ENCODE measurements around the gene TMPRSS5.
"Not testable (repeated sequence)": the region's sequence is repeated elsewhere in the genome, so short reads cannot be mapped to it uniquely, and the experiment has no call there.

TMPRSS5 gene

GRCh38 chr11:113695207-113695606 lies 10.9 kb downstream of the TMPRSS5 start:
- DNase-seq, result no peak

GRCh38 chr11:113694390-113694789 lies 11.7 kb downstream of the TMPRSS5 start:
- no peak for DNase-seq

- no peak for DNase-seq
These were observed 13.1 kb downstream of the TMPRSS5 start for GRCh38 chr11:113693030-113693429.

DNA sequence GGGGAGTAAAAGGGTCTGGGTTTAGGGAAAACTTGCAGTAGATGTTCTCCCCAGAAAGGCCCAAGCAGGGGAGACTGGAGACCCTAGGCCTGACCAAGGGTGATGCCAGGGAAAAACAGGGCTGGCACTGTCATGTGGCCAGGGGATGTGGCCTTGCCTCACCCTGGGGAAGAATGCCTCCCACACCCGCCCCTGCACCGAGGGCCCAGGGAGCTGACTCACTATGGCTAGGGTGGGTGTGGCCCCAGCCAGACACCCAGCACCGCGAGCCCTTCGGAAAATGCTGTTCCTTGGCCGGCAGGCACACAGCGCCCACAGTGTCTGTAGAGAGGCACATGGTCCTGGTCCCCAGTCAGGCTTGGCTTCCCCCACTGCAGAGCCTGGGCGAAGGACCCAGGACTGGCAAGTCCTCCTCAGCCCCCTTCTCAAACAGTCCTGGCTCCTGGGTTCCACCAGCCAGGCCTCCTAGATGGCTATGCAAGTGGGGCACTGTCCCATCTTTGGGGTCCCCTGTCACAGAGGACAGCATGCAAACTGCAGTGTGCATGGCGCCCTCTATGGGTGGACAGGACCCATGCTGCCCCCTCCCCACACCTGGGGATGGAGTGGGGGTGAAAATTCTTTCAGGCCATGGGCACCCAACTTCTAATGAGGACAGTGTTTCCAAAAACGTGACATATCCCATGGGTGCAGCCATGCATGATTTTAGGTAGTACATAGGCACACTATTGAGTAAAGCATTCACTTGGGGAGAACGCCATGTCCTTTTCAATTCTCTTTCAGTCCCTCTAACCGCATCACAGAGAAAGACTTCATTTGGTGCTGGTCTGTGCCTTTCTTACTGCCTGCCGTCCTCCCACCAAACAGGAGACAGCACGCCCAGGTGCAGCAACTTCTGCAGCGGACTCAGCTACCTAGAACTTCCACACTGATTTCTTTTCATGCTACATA lies 15.2 kb downstream of the TMPRSS5 start:
- DNase-seq, result no peak

- no peak for DNase-seq
These were observed 16.1 kb downstream of the TMPRSS5 start for GRCh38 chr11:113689768-113690618.

DNA sequence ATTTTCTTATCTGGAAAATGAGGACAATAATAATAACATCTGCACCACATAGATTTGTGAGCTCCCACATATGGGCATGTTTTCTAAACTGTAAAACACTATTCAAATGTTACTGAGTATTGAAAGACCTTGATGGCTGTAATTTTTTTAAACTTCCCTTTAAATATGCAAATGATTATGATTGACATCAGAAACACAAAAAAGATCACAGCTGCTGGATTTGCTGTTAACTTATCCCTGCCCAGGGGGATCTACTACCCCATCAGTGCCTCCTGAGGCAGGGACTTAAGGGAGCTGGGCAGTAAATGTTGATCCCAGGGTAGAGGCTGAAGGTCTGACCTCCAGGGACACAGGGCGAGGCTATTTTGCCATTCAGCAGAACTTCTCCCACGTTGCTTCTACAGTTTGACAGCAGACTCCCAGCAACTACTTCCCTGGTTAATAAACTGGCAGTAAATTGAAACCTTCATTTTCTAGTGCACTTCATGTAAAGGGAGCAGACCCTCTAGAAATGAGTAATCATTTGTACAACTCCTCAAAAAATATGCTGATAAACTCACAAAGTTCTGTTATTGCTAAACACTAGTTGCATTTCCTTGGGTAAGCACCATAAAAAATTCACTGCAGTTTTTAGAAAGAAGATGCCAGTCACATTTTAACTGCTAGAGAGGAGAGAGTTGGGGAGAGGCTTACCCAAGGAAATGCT lies 20.3 kb downstream of the TMPRSS5 start:
- no peak for DNase-seq

DNA sequence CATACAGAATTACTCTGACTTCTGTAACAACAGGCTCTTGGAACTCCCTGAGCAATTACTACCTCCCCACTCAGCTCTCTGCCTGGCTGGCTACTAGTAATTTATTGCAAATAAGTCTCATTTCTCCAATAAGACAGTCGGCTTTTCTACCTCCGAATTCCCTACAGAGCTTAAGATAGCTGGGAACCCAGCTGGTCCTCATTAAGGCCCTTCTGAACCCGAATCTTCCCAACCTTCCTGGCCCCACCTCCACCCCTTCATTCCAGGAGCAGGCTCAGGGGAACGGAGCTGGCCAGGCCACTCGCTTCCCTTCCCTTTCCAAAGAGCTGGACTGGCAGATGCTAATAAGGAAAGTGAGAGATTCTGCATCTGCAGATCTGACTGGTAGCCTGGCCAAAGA lies 21.6 kb downstream of the TMPRSS5 start:
- no peak for DNase-seq

DNA sequence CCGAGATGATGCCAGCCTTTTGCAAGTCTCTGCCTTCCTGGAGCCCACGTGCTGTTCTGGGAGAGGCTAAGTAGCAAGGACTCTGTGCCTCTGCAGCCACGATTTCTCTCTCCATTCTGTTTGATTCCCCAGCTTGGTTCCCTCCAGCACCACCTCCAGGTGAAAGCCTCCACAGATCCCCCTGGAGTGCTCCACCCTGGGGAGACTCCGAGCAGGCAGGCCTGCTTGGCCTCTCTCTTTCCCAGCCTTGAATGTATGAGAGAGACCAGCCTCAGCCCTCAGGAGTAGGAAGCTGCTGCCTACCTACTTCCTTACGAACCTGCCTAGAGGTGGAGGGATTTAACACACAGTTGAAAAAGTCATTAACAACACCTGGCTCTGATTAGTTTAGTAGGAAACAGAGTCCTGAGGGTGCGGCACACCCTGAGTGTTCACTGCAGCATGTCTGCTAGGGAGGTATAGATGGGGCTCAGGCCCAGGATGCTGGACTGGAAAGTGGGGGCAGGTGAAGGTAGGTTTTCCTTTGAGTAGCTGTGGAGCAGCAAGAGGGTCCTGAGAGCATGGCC lies 22.5 kb downstream of the TMPRSS5 start:
- no peak for DNase-seq

GRCh38 chr11:113681711-113682413 lies 24.2 kb downstream of the TMPRSS5 start:
- DNase-seq, result no peak

- no peak for DNase-seq
These were observed 24.8 kb downstream of the TMPRSS5 start for GRCh38 chr11:113681282-113681681.

DNA sequence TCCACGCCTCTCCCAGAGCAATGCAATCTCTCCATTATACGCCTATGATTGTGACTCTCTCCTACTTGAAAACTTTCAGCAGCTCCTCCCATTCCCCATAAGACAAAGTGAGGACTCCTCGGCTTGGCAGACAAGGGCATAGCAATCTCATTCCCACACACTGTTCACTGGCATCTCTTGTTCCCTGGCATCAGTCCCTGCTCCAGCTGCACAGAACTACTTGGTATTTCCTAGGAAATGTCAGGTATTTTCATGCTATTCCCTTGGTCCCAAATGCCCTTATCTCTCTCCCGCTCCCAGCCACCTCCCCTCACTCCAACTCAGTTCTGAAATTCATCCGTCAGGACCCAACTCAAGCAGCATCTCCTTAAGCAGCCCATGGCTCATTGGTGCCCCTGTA lies 28.4 kb downstream of the TMPRSS5 start:
- no peak for DNase-seq

DNA sequence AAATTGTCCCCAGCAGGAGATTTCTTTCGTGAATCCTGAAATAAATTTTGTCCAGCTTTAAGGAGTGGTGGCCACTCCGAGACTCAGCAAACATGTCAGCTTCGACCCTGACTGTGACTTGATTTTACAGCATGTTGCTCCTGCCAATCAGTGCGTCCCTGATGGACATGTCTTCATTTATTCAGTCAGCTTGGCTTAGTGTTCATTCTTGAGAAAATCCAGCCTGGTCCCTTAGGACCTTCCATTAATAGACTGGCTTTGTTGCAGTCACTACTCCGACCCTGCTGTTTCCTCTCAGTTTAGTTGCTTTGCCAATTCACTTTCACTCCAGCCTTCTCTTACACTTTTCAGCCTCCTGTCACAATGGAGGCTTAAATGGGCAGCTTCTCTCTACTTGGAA lies 30.5 kb downstream of the TMPRSS5 start:
- DNase-seq, result no peak

GRCh38 chr11:113675003-113675561 lies 31.0 kb downstream of the TMPRSS5 start:
- DNase-seq, result no peak

DNA sequence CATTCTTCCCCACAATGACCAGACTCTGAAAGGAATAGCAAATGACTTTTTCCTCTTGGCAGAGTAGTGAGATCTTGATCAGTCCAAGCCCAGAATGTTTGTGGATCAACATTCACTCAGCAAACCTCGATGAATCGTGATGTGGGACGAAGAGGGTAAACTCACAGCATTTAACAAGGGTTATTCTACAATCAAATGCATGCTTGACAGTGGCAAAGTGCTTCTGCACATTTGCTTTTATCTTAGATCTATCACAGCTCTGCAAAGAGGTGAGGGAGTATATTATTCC lies 31.8 kb downstream of the TMPRSS5 start:
- no peak for DNase-seq

DNA sequence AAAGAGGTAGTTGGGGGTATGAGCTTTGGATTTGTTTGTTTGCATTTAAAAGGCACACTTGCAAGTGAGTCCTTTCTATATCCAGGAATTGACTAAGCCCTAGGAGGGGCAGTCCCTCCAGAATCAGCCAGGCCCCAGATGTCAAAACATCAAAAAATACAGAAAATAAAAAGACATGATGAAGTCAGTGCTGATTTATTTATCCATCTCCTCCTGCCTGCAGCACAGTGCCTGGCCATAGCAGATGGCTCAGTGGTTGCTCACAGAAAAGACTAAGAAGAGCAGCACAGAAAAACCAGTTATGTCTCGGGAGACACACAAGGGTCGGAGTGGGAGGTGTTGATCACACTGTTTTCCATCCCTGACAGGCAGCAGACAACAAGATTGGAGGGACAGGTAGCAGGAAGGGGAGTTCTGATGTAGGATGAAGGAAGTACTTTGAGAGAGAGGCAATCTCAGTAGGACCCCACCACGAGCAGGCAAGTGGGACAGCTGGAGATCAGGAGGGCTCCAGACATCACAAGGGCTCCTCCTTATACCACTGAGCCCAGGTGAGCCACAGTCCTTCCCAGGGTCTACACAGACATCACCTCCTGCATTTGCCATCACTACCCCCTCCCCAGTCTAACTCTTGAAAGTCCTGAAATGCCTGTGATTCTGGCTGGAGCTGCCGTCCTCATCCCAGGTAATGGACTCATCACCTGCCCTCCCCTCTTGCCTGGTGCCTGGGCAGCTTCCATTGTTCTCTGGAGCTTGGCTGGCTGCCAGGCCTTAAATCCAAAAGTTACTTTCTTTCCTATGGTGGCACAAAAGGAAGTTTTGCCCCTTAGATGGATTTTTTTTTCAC lies 32.3 kb downstream of the TMPRSS5 start:
- DNase-seq, result no peak

DNA sequence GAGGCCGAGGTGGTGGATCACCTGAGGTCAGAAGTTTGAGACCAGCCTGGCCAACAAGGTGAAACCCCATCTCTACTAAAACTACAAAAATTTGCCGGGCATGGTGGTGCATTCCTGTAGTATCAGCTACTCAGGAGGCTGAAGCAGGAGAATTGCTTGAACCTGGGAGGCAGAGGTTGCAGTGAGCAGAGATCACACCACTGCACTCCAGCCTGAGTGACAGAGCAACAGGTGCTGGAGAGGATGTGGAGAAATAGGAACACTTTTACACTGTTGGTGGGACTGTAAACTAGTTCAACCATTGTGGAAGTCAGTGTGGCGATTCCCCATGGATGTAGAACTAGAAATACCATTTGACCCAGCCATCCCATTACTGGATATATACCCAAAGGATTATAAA lies 34.2 kb downstream of the TMPRSS5 start:
- DNase-seq, result not testable (repeated sequence)

DNA sequence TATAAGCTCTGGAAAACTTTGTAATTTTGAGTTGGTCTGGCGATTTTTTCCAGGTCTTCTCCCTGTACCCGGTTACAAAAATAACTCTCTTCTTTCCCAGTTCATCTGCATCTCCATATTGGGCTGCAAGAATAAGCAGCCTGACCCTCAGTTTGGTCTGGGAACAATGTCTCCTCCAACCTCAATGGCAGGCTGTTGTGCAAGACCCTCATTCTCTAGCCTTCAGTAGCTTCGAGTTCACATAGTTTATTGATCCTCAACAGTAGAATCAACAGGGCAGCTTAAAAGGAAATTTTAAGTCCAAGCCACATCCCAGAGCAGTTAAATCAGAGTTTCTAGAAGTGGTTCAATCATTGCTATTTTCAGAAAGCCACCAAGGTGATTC lies 35.3 kb downstream of the TMPRSS5 start:
- DNase-seq, result no peak

- DNase-seq, result no peak
These were observed 35.8 kb downstream of the TMPRSS5 start for GRCh38 chr11:113670149-113670830.

GRCh38 chr11:113668255-113668654 lies 37.9 kb downstream of the TMPRSS5 start:
- DNase-seq, result peak; percentile 7

- no peak for DNase-seq
These were observed 38.3 kb downstream of the TMPRSS5 start for GRCh38 chr11:113667801-113668200.

DNA sequence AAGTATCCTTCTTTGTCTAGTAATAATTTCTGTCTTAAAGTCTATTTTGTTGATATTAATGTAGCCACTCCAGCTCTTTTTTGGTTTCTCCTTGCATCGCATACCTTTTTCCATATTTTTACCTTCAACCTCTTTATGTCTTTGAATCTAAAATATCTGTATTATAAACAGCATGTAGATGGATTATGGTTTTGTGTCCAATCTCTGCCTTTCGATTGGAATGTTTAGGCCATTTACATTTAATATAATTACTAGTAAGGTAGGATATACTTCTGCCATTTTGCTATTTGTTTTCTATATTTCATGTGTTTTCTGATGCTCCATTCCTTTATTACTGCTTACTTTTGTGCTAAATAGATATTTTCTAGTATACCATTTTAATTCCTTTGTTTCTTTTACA lies 39.5 kb downstream of the TMPRSS5 start:
- no peak for DNase-seq
